K562 treated with DMSO at 1 percent for 4 hours (cell line): ENCODE data around the gene ANTXR1. TPM values are rescaled to one million over a fixed set of nuclear protein-coding genes. Genes with fewer than 3 reads are reported as not detected.

Experiments used
- total RNA-seq: library from RNA; unstranded; fragments of 300-600 nt; gene quantifications from 2 replicates; pipeline ENCODE4 v1.2.3, GENCODE V29; 2022; ENCODE audit not compliant: insufficient read depth

Gene ANTXR1
- total RNA-seq: 2.3 and 3.8 TPM in 2 replicates

GRCh38 chr2:69013142-69013839 is at the start of gene ANTXR1:
TSS of gene ANTXR1 (plus strand) at chr2:69013179. CDS start at chr2:69013500, 321 bp downstream.

GRCh38 chr2:68974251-68974650 is 38.7 kb upstream of the ANTXR1 start, which contains the start of gene GKN1:
TSS of gene GKN1 (plus strand) at chr2:68974636. CDS start at chr2:68974678, 42 bp downstream.

Other genes starting within 250 kb of the ANTXR1 start
- not detected in 2 replicates for gene BMP10, start 141.8 kb upstream of the ANTXR1 start, total RNA-seq
- gene GKN2, start 60.3 kb upstream of the ANTXR1 start, total RNA-seq: not detected in 2 replicates
- gene GKN1, start 38.5 kb upstream of the ANTXR1 start, total RNA-seq: not detected in 2 replicates